ENCODE data around the gene ERICH6.

DNA sequence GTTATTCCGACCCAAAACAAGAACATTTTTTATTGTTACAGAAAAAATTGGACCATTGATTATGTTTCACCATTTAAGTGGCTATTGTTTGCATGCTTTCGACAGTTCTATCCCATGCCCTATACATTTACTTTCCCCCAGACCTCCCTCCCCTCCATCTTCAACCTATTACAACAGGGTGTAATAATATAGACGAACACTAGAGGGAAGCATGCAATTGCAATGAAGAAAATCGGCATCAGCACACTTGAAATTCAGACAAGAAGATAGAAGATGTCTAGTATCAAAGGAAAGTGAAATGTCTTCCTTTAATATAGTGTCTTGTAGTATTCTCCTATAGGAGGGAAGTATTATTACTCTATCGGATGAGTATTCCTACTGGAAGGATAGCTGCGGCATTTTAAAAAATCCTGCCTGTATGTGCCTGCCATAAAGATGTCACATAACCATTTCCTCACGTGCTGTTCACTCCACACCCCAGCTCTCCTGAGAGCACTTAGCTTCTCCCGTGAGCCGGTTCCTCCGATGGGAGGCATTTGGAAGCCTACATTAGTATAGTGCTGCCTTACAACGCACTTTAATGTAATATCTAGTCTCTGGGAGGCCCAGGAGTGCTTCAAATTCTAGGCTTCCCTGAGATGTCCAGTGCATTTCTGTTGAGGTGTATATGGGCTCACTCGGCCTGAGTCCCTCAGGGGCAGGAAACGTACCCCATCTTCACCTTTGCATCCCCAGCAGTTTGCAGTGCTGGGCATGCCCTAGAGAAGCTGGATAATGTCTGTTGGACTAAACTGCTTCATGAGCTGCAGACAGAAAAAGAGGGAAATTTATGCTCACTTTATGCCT is 17.8 kb upstream of the ERICH6 start:
- TF ChIP-seq ZNF175 (tag by site-specific recombination; IDR thresholded peaks at IDR 0.05) (no peak), ZNF266 (tag by site-specific recombination; IDR thresholded peaks at IDR 0.05; ENCODE audit: low read depth) (no peak), MYNN (tag by site-specific recombination; IDR thresholded peaks at IDR 0.05; ENCODE audit: borderline replicate concordance) (no peak), ZNF654 (tag by site-specific recombination; IDR thresholded peaks at IDR 0.05; ENCODE audit: low read depth) (peak; percentile 68)
